ENCODE measurements around the gene CALCOCO2.
"Not testable (repeated sequence)": the region's sequence is repeated elsewhere in the genome, so short reads cannot be mapped to it uniquely, and the experiment has no call there.

The CALCOCO2 gene

DNA sequence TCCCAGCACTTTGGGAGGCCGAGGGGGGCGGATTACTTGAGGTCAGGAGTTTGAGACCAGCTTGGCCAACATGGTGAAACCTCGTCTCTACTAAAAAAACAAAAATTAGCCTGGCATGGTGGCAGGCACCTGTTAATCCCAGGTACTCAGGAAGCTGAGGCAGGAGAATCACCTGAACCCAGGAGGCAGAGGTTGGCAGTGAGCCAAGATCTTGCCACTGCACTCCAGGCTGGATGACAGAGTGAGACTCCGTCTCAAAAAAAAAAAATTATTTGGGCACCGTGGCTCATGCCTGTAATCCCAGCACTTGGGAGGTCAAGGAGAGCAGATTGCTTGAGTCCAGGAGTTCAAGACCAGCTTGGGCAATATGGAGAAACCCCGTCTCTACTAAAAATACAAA is 9.9 kb upstream of the CALCOCO2 start:
- H2BK12ac ChIP-seq (ENCODE audit: low read length); H4K91ac ChIP-seq (ENCODE audit: low read depth, low read length, poor library complexity); H2BK5ac ChIP-seq (ENCODE audit: low read length); H3K4ac ChIP-seq (ENCODE audit: low read length); DNase-seq (ENCODE audit: low spot score); H2BK120ac ChIP-seq (ENCODE audit: low read depth, low read length); H4K8ac ChIP-seq (ENCODE audit: low read depth, low read length); H2AK5ac ChIP-seq (ENCODE audit: low read depth, low read length); H3K27ac ChIP-seq (replicated peaks; ENCODE audit: low read length); H3K9ac ChIP-seq (ENCODE audit: low read depth, low read length, poor library complexity); H3K79me1 ChIP-seq (ENCODE audit: low read depth, low read length); H2AFZ ChIP-seq (ENCODE audit: low read length); H3K4me3 ChIP-seq (ENCODE audit: low read length in 2 of 2); H3K9me3 ChIP-seq (replicated peaks in 1 of 2; ENCODE audit: control insufficient read depth in 2 of 2, insufficient read depth in 1 of 2, low read depth in 1 of 2, low read length in 2 of 2); H2BK15ac ChIP-seq (ENCODE audit: low read length); H3K4me2 ChIP-seq (ENCODE audit: insufficient read depth, low read length, poor library complexity, severe bottlenecking); H3K23ac ChIP-seq (ENCODE audit: low read depth, low read length, poor library complexity); H3K14ac ChIP-seq (ENCODE audit: low read length); H3K36me3 ChIP-seq (replicated peaks in 1 of 2; ENCODE audit: control insufficient read depth in 2 of 2, insufficient read depth in 2 of 2, low read length in 2 of 2); H3K18ac ChIP-seq (ENCODE audit: low read length): not testable (repeated sequence)
- Histone ChIP-seq H3K27me3 (ENCODE audit: control insufficient read depth in 3 of 3, insufficient read depth in 3 of 3, low read depth in 1 of 3, low read length in 3 of 3) (peaks cover 0 to 15% (median 10%) of the 10 kb centered on the region in 3 experiments), H3K4me1 (ENCODE audit: control insufficient read depth in 2 of 2, insufficient read depth in 1 of 2, low read depth in 1 of 2, low read length in 2 of 2) (peaks cover 14 to 16% of the 10 kb centered on the region in 2 donors)
- WGBS, 2 donors (ENCODE audit: extremely low coverage in 2 of 2, insufficient read length in 2 of 2, insufficient replicate concordance in 1 of 2): no CpG with 5 or more reads among the region's 6 CpGs

DNA sequence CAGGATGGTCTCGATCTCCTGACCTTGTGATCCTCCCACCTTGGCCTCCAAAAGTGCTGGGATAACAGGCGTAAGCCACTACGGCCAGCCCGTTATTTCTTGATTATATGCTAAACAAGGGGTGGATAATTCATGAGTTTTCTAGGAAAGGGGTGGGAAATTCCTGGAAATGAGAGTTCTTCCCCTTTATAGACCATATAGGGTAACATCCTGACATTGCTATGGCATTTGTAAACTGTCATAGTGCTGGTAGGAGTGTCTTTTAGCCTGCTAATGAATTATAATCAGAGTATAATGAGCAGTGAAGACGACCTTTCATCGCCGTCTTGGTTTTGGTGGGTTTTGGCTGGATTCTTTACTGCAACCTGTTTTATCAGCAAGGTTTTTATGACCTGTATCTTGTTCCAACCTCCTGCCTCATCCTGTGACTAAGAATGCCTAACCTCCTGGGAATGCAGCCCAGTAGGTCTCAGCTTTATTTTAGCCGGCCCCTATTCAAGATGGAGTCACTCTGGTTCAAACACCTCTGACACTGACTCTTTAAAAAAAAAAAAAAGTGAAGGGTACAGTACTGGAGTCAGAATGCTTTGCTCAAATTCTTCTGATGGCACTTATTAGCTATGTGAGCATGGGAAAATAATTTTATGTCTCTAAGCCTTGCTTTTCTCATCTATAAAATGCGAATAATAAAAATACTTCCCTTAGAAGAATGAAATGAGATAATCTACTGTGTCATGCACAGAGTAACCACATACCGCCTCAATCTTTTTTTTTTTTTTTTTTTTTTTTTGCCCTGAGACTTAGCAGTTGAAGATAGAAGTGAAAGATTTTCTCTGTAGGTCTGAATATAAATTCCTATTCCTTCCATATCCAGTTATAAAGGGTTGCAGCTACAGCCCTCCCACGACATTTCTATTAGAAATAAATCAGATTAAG is 5.1 kb upstream of the CALCOCO2 start:
- no peaks in the 10 kb centered on the region for H3K27me3 ChIP-seq (ENCODE audit: control insufficient read depth in 3 of 3, insufficient read depth in 3 of 3, low read depth in 1 of 3, low read length in 3 of 3)
- H2BK12ac ChIP-seq (ENCODE audit: low read length): no peak overlapping the region
- H4K91ac ChIP-seq (ENCODE audit: low read depth, low read length, poor library complexity): no peak overlapping the region
- H3K18ac ChIP-seq (ENCODE audit: low read length): no peak overlapping the region
- no peak overlapping the region for H2BK5ac ChIP-seq (ENCODE audit: low read length)
- no peak overlapping the region for H3K4me2 ChIP-seq (ENCODE audit: insufficient read depth, low read length, poor library complexity, severe bottlenecking)
- peak overlapping the region; percentile 38 for H2AFZ ChIP-seq (ENCODE audit: low read length)
- no peak overlapping the region for H3K9ac ChIP-seq (ENCODE audit: low read depth, low read length, poor library complexity)
- no peaks in the 10 kb centered on the region for H3K4me1 ChIP-seq (ENCODE audit: control insufficient read depth in 2 of 2, insufficient read depth in 1 of 2, low read depth in 1 of 2, low read length in 2 of 2)
- H3K14ac ChIP-seq (ENCODE audit: low read length): no peak overlapping the region
- no peaks in the 10 kb centered on the region for H3K79me1 ChIP-seq (ENCODE audit: low read depth, low read length)
- no peaks in the 10 kb centered on the region for H3K36me3 ChIP-seq (replicated peaks in 1 of 2; ENCODE audit: control insufficient read depth in 2 of 2, insufficient read depth in 2 of 2, low read length in 2 of 2)
- no peak overlapping the region for H2BK120ac ChIP-seq (ENCODE audit: low read depth, low read length)
- no peak overlapping the region for H3K27ac ChIP-seq (replicated peaks; ENCODE audit: low read length)
- no peak overlapping the region for H4K8ac ChIP-seq (ENCODE audit: low read depth, low read length)
- DNase-seq (ENCODE audit: low spot score): no peak
- H2BK15ac ChIP-seq (ENCODE audit: low read length): no peak overlapping the region
- H3K4ac ChIP-seq (ENCODE audit: low read length): no peak overlapping the region
- no CpG with 5 or more reads among the region's 11 CpGs for WGBS, 2 donors (ENCODE audit: extremely low coverage in 2 of 2, insufficient read length in 2 of 2, insufficient replicate concordance in 1 of 2)
- no peak overlapping the region for H3K4me3 ChIP-seq (ENCODE audit: low read length in 2 of 2)
- no peak overlapping the region for H2AK5ac ChIP-seq (ENCODE audit: low read depth, low read length)
- H3K23ac ChIP-seq (ENCODE audit: low read depth, low read length, poor library complexity): no peak overlapping the region
- no peaks in the 10 kb centered on the region for H3K9me3 ChIP-seq (replicated peaks in 1 of 2; ENCODE audit: control insufficient read depth in 2 of 2, insufficient read depth in 1 of 2, low read depth in 1 of 2, low read length in 2 of 2)

DNA sequence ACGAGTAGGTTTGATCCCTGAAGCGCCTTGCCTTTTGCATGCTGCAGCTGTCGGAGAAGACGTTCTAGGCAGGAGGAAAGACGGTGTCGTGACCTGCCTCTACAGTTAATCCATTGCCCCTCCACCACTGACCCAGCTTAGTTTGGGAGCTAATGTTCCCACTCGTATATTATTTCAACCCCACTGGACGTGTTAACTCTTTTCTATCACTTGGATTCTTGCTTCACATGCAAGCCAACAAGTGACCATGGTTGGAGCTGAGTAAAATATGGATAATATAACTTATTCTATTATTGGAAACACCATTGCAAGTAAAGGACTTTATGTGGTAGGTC is 681 bp downstream of the CALCOCO2 start:
- no peak for DNase-seq (ENCODE audit: low spot score)
- H3K9me3 ChIP-seq (replicated peaks in 1 of 2; ENCODE audit: control insufficient read depth in 2 of 2, insufficient read depth in 1 of 2, low read depth in 1 of 2, low read length in 2 of 2): no peaks in the 10 kb centered on the region
- no peak overlapping the region for H3K4ac ChIP-seq (ENCODE audit: low read length)
- H2BK120ac ChIP-seq (ENCODE audit: low read depth, low read length): no peak overlapping the region
- H3K4me3 ChIP-seq (ENCODE audit: low read length in 2 of 2): peak overlapping the region; percentile 89 to 99
- peak overlapping the region; percentile 96 for H3K23ac ChIP-seq (ENCODE audit: low read depth, low read length, poor library complexity)
- H3K36me3 ChIP-seq (replicated peaks in 1 of 2; ENCODE audit: control insufficient read depth in 2 of 2, insufficient read depth in 2 of 2, low read length in 2 of 2): no peaks in the 10 kb centered on the region
- H2BK12ac ChIP-seq (ENCODE audit: low read length): no peak overlapping the region
- H3K4me2 ChIP-seq (ENCODE audit: insufficient read depth, low read length, poor library complexity, severe bottlenecking): peak overlapping the region; percentile 91
- WGBS, 2 donors (ENCODE audit: extremely low coverage in 2 of 2, insufficient read length in 2 of 2, insufficient replicate concordance in 1 of 2): no CpG with 5 or more reads among the region's 8 CpGs
- no peaks in the 10 kb centered on the region for H3K79me1 ChIP-seq (ENCODE audit: low read depth, low read length)
- no peak overlapping the region for H2AK5ac ChIP-seq (ENCODE audit: low read depth, low read length)
- H2BK5ac ChIP-seq (ENCODE audit: low read length): peak overlapping the region; percentile 90
- H3K4me1 ChIP-seq (ENCODE audit: control insufficient read depth in 2 of 2, insufficient read depth in 1 of 2, low read depth in 1 of 2, low read length in 2 of 2): no peaks in the 10 kb centered on the region
- no peak overlapping the region for H4K91ac ChIP-seq (ENCODE audit: low read depth, low read length, poor library complexity)
- H3K14ac ChIP-seq (ENCODE audit: low read length): no peak overlapping the region
- H2BK15ac ChIP-seq (ENCODE audit: low read length): no peak overlapping the region
- H4K8ac ChIP-seq (ENCODE audit: low read depth, low read length): no peak overlapping the region
- H2AFZ ChIP-seq (ENCODE audit: low read length): peak overlapping the region; percentile 100
- H3K27me3 ChIP-seq (ENCODE audit: control insufficient read depth in 3 of 3, insufficient read depth in 3 of 3, low read depth in 1 of 3, low read length in 3 of 3): no peaks in the 10 kb centered on the region
- H3K27ac ChIP-seq (replicated peaks; ENCODE audit: low read length): no peak overlapping the region
- H3K18ac ChIP-seq (ENCODE audit: low read length): no peak overlapping the region
- peak overlapping the region; percentile 96 for H3K9ac ChIP-seq (ENCODE audit: low read depth, low read length, poor library complexity)

DNA sequence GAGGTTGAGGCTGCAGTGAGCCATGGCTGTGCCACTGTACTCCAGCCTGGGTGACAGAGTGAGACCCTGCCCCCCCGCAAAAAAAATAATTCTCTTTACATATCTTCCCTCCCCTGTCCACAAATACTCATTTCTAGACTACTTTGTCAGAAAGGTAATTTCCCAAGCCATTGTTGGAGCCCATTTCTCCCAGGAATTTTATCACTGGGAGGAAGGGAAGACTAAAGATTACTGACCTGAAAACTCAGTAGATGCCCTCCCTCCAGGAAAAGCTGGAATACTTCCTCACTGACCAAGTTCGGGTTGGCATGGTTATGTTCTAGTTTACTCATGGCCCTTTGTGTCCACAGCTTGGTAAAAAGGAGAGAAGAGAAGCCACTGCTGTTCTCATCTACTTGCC is 4.1 kb downstream of the CALCOCO2 start:
- H2AK5ac ChIP-seq (ENCODE audit: low read depth, low read length): no peak overlapping the region
- H3K4me3 ChIP-seq (ENCODE audit: low read length in 2 of 2): no peak overlapping the region
- H3K4me1 ChIP-seq (ENCODE audit: control insufficient read depth in 2 of 2, insufficient read depth in 1 of 2, low read depth in 1 of 2, low read length in 2 of 2): peaks cover 0 to 2% of the 10 kb centered on the region in 2 donors
- peaks cover 2% of the 10 kb centered on the region for H3K79me1 ChIP-seq (ENCODE audit: low read depth, low read length)
- no peak overlapping the region for H4K91ac ChIP-seq (ENCODE audit: low read depth, low read length, poor library complexity)
- H3K27me3 ChIP-seq (ENCODE audit: control insufficient read depth in 3 of 3, insufficient read depth in 3 of 3, low read depth in 1 of 3, low read length in 3 of 3): no peaks in the 10 kb centered on the region
- no peak overlapping the region for H3K4ac ChIP-seq (ENCODE audit: low read length)
- H3K27ac ChIP-seq (replicated peaks; ENCODE audit: low read length): no peak overlapping the region
- H3K18ac ChIP-seq (ENCODE audit: low read length): no peak overlapping the region
- no peaks in the 10 kb centered on the region for H3K9me3 ChIP-seq (replicated peaks in 1 of 2; ENCODE audit: control insufficient read depth in 2 of 2, insufficient read depth in 1 of 2, low read depth in 1 of 2, low read length in 2 of 2)
- H2AFZ ChIP-seq (ENCODE audit: low read length): no peak overlapping the region
- H2BK15ac ChIP-seq (ENCODE audit: low read length): no peak overlapping the region
- H2BK120ac ChIP-seq (ENCODE audit: low read depth, low read length): no peak overlapping the region
- no peak overlapping the region for H3K23ac ChIP-seq (ENCODE audit: low read depth, low read length, poor library complexity)
- H3K14ac ChIP-seq (ENCODE audit: low read length): peak overlapping the region; percentile 21
- no peak overlapping the region for H3K4me2 ChIP-seq (ENCODE audit: insufficient read depth, low read length, poor library complexity, severe bottlenecking)
- H2BK12ac ChIP-seq (ENCODE audit: low read length): no peak overlapping the region
- no peak overlapping the region for H2BK5ac ChIP-seq (ENCODE audit: low read length)
- H4K8ac ChIP-seq (ENCODE audit: low read depth, low read length): no peak overlapping the region
- WGBS, 2 donors (ENCODE audit: extremely low coverage in 2 of 2, insufficient read length in 2 of 2, insufficient replicate concordance in 1 of 2): no CpG with 5 or more reads among the region's 2 CpGs
- H3K36me3 ChIP-seq (replicated peaks in 1 of 2; ENCODE audit: control insufficient read depth in 2 of 2, insufficient read depth in 2 of 2, low read length in 2 of 2): no peaks in the 10 kb centered on the region
- H3K9ac ChIP-seq (ENCODE audit: low read depth, low read length, poor library complexity): no peak overlapping the region
- no peak for DNase-seq (ENCODE audit: low spot score)

All from neuronal stem cell (in vitro differentiated cells).